GM12878 (cell line): ENCODE data around the gene RAB4B. TPM values are rescaled to one million over a fixed set of nuclear protein-coding genes. Genes with fewer than 3 reads are reported as not detected.
A peak's percentile ranks its signal among the peaks of the same experiment; 100 is the strongest.

Experiments
- ATF2 ChIP-seq: IDR thresholded peaks from 2 replicates; pipeline ENCODE4 v1.6.1; 2012; ENCODE audit warnings: low read length, inconsistent platforms
- CHD4 ChIP-seq: fragments of 200-600 bp; sonication (generic); IDR thresholded peaks from 2 replicates; pipeline ENCODE4 v1.6.1; 2016; ENCODE audit warnings: mild to moderate bottlenecking
- E4F1 ChIP-seq: fragments of 450-650 bp; IDR thresholded peaks from 2 replicates; pipeline ENCODE4 v1.6.1; 2018; ENCODE audit warnings: borderline replicate concordance, mild to moderate bottlenecking; ENCODE audit not compliant: partially characterized antibody
- FOXK2 ChIP-seq: fragments of 450-650 bp; IDR thresholded peaks from 2 replicates; pipeline ENCODE4 v1.6.1; 2017; ENCODE audit warnings: mild to moderate bottlenecking, moderate library complexity
- IKZF2 ChIP-seq, 2 experiments: fragments of 450-650 bp; IDR thresholded peaks; 2 replicates each; pipeline ENCODE4 v1.6.1; 2017; ENCODE audit warnings: mild to moderate bottlenecking in 2 of 2, moderate library complexity in 2 of 2
- LARP7 ChIP-seq: fragments of 450-650 bp; IDR thresholded peaks from 2 replicates; pipeline ENCODE4 v1.6.1; 2017; ENCODE audit warnings: mild to moderate bottlenecking
- MTA2 ChIP-seq: fragments of 450-650 bp; IDR thresholded peaks from 2 replicates; pipeline ENCODE4 v1.6.1; 2016; ENCODE audit warnings: low read depth, mild to moderate bottlenecking, moderate library complexity
- MXI1 ChIP-seq: fragments of 150-350 bp; IDR thresholded peaks from 2 replicates; pipeline ENCODE4 v1.6.1; 2011; ENCODE audit warnings: low read depth, mild to moderate bottlenecking, inconsistent platforms, low read length, improper control_type of control experiment
- NBN ChIP-seq: fragments of 450-650 bp; IDR thresholded peaks from 2 replicates; pipeline ENCODE4 v1.6.1; 2016
- NFXL1 ChIP-seq: fragments of 450-650 bp; IDR thresholded peaks from 2 replicates; pipeline ENCODE4 v1.6.1; 2017; ENCODE audit warnings: antibody characterized with exemption, mild to moderate bottlenecking, borderline replicate concordance
- NFYB ChIP-seq: IDR thresholded peaks from 2 replicates; pipeline ENCODE4 v1.6.1; 2011; ENCODE audit warnings: low read depth, mild to moderate bottlenecking, low read length, improper control_type of control experiment, moderate library complexity; ENCODE audit not compliant: insufficient read depth
- NKRF ChIP-seq: fragments of 450-650 bp; conservative IDR thresholded peaks from 2 replicates; pipeline ENCODE4 v1.6.1; 2017; ENCODE audit warnings: mild to moderate bottlenecking, moderate library complexity
- PML ChIP-seq: IDR thresholded peaks from 2 replicates; pipeline ENCODE4 v1.6.1; 2012; ENCODE audit warnings: low read length, inconsistent platforms
- RAD51 ChIP-seq: fragments of 450-650 bp; IDR thresholded peaks from 2 replicates; pipeline ENCODE4 v1.6.1; 2016; ENCODE audit warnings: moderate library complexity, mild to moderate bottlenecking, inconsistent platforms
- RBBP5 ChIP-seq: fragments of 200-600 bp; sonication (generic); conservative IDR thresholded peaks from 2 replicates; pipeline ENCODE4 v1.6.1; 2016
- RELA ChIP-seq: fragments of 450-650 bp; IDR thresholded peaks from 2 replicates; pipeline ENCODE4 v1.8.0; 2014; ENCODE audit warnings: borderline replicate concordance; ENCODE audit not compliant: partially characterized antibody
- RFX5 ChIP-seq: IDR thresholded peaks from 2 replicates; pipeline ENCODE4 v1.6.1; 2011; ENCODE audit warnings: low read depth, low read length, improper control_type of control experiment
- SMAD1 ChIP-seq: fragments of 450-650 bp; IDR thresholded peaks from 2 replicates; pipeline ENCODE4 v1.6.1; 2018; ENCODE audit warnings: mild to moderate bottlenecking, low read depth; ENCODE audit not compliant: partially characterized antibody
- SRF ChIP-seq, 2 experiments: IDR thresholded peaks; 2 replicates each; pipeline ENCODE4 v1.6.1; 2011; ENCODE audit warnings: low read depth in 2 of 2, low read length in 2 of 2, mild to moderate bottlenecking in 1 of 2, moderate library complexity in 1 of 2
- STAT1 ChIP-seq: fragments of 450-650 bp; conservative IDR thresholded peaks from 2 replicates; pipeline ENCODE4 v1.6.1; 2014; ENCODE audit warnings: antibody characterized with exemption, mild to moderate bottlenecking
- YBX1 ChIP-seq: fragments of 450-650 bp; IDR thresholded peaks from 2 replicates; pipeline ENCODE4 v1.6.1; 2016; ENCODE audit warnings: antibody characterized with exemption
- ZNF24 ChIP-seq: fragments of 450-650 bp; IDR thresholded peaks from 2 replicates; pipeline ENCODE4 v1.6.1; 2017; ENCODE audit warnings: antibody characterized with exemption, mild to moderate bottlenecking
- ZNF687 ChIP-seq: fragments of 450-650 bp; IDR thresholded peaks from 2 replicates; pipeline ENCODE4 v1.6.1; 2017; ENCODE audit warnings: mild to moderate bottlenecking, moderate library complexity
- polyA plus RNA-seq, 11 experiments: library from polyadenylated mRNA; depleted of rRNA in 4 of 11; unstranded in 6 of 11; stranded (reverse) in 5 of 11; fragments of >200 nt; fragmentation: Nextera tagmentation in 4 of 11; fragmentation: Illumina TruSeq in 1 of 11; extraction: Ambion mirVana in 4 of 11; extraction: Trizol in 1 of 11; gene quantifications; 1 replicate in 1 of 11; 2 replicates in 10 of 11; pipeline versions ENCODE4 v1.2.1 to v1.2.3, GENCODE V29; 2011 to 2016; ENCODE audit warnings: inconsistent platforms in 2 of 11, missing spikeins in 2 of 11, low read depth in 1 of 11
- total RNA-seq, 4 experiments: library from RNA; depleted of rRNA in 3 of 4; stranded (reverse); fragments of >200 nt in 3 of 4; fragmentation: Illumina TruSeq in 1 of 4; extraction: Trizol in 1 of 4; gene quantifications; 2 replicates each; pipeline versions ENCODE4 v1.2.1 to v1.2.3, GENCODE V29; 2013 to 2021

Gene RAB4B
- total and polyA plus RNA-seq, 10 of the 15 experiments (the other 5 are each of a cell fraction or from before 2014, with no cell fraction given) = 0.60 to 51.5 (median 27.7) TPM

GRCh38 chr19:40776932-40777644 lies 959 bp upstream of the RAB4B start (continued):
- no peak for TF ChIP-seq MXI1
- TF ChIP-seq RELA = no peak
- TF ChIP-seq NFYB = 0 out of 2 replicates have a peak, but pooled peaks have one; percentile 78
- TF ChIP-seq ZNF24 = no peak
- TF ChIP-seq ZNF687 = no peak
- peak; percentile 90 for TF ChIP-seq LARP7
- TF ChIP-seq NBN = peak; percentile 87
- peak; percentile 73; the same call in 1 of the 2 replicates for TF ChIP-seq CHD4
- TF ChIP-seq STAT1 = peak; percentile 48; the same call in 1 of the 2 replicates
- peak; percentile 91 for TF ChIP-seq MTA2
- TF ChIP-seq ATF2 = peak; percentile 94
- TF ChIP-seq NFXL1 = no peak
- no peak for TF ChIP-seq RBBP5
- peak; percentile 99 for TF ChIP-seq RFX5
- TF ChIP-seq NKRF = peak; percentile 93
- no peak for TF ChIP-seq SRF (IDR thresholded peaks at IDR 0.05; ENCODE audit: low read depth in 2 of 2, low read length in 2 of 2)
- no peak for TF ChIP-seq YBX1
- TF ChIP-seq E4F1 = no peak
- peak; percentile 100 for TF ChIP-seq IKZF2 (IDR thresholded peaks at IDR 0.05)
- peak; percentile 84 for TF ChIP-seq PML
- TF ChIP-seq SMAD1 = no peak
- peak; percentile 48; the same call in 1 of the 2 replicates for TF ChIP-seq RAD51
- TF ChIP-seq FOXK2 = no peak
